Psoas muscle (tissue), 8 donors: ENCODE results near the gene DLST. TPM values are rescaled to one million over a fixed set of nuclear protein-coding genes. Genes with fewer than 3 reads are reported as not detected.

Experiments used
- ATAC-seq, 4 donors: fragments of 200-7000 bp; cut with Tn5 transposase; one replicate each; pipeline ENCODE4 v1.9.1; 2020; ENCODE audit warnings: moderate library complexity in 3 of 4, mild to moderate bottlenecking in 2 of 4
- DNase-seq, 2 donors: peaks; one replicate each; pipeline ENCODE4 v3.0.0-alpha.2; 2020
- H3K27ac ChIP-seq: fragments of 200-600 bp; one replicate; pipeline ENCODE4 v1.8.0; 2022
- H3K27me3 ChIP-seq, 3 donors: fragments of 200-600 bp in 1 of 3; one replicate each; pipeline versions ENCODE4 v1.6.1 to v1.8.0; 2013 to 2022; ENCODE audit warnings: low read length in 2 of 3, mild to moderate bottlenecking in 2 of 3, moderate library complexity in 1 of 3; ENCODE audit not compliant: insufficient read depth in 3 of 3
- H3K36me3 ChIP-seq, 2 donors: fragments of 200-600 bp in 1 of 2; one replicate each; pipeline versions ENCODE4 v1.6.1 to v1.8.0; 2013 to 2022; ENCODE audit warnings: low read depth in 1 of 2, mild to moderate bottlenecking in 1 of 2, moderate library complexity in 1 of 2; ENCODE audit not compliant: insufficient read depth in 1 of 2
- H3K4me1 ChIP-seq: fragments of 200-600 bp; one replicate; pipeline ENCODE4 v1.8.0; 2022
- H3K4me3 ChIP-seq: fragments of 200-600 bp; one replicate; pipeline ENCODE4 v1.8.0; 2022; ENCODE audit warnings: mild to moderate bottlenecking
- H3K9me3 ChIP-seq: fragments of 200-600 bp; one replicate; pipeline ENCODE4 v1.8.0; 2022
- WGBS, 3 donors: extraction: QIAGEN DNeasy Blood & Tissue Kit; methylation state at CpG; one replicate each; pipeline versions ENCODE4 v1.1.6 to v1.1.7; 2013; 5-methylcytosine and 5-hydroxymethylcytosine counted together
- intact Hi-C, 2 donors: fragments of 100-400 bp; cut with DNase I; formaldehyde crosslinking; loops; one replicate each; pipeline versions ENCODE4 v1.11.0 to v1.14.2; 2022
- polyA plus RNA-seq, 3 donors: library from polyadenylated mRNA; stranded (reverse); fragments of 200-250 nt; gene quantifications; one replicate each; pipeline ENCODE4 v1.2.3, GENCODE V29; 2013
- total RNA-seq, 4 donors: library from RNA; stranded (reverse); fragmentation: NEBNext Ultra II Directional in 2 of 4; extraction: Animal tissue kit (Norgen Biotek cat#: 25700) in 2 of 4; gene quantifications; one replicate each; pipeline versions ENCODE4 v1.2.1 to v1.2.4, GENCODE V29; 2021 to 2023
- TF ChIP-seq, protein P1 (sequence below): fragments of 200-600 bp; IDR thresholded peaks from one replicate; pipeline ENCODE4 v1.8.0; 2022; ENCODE audit warnings: antibody characterized with exemption
- donor health status: healthy with polysubstance abuse.
- donor health status: DM: no; HTN: no; CAD: no; lungs with moderate emphysema.
- donor health status: Bipolar disorder and iron deficiency.
- donor health status: healthy.
- donor health status: DM: yes; HTN: yes; CAD: no.
- donor health status: DM: no; HTN: no; CAD: no.
- donor health status: DM: no; HTN: no; CAD: no.
- donor health status: DM: yes; HTN: yes; CAD: no.

The DLST gene
- total and polyA plus RNA-seq, 7 donors: 97.7 to 221 (median 139) TPM

DNA sequence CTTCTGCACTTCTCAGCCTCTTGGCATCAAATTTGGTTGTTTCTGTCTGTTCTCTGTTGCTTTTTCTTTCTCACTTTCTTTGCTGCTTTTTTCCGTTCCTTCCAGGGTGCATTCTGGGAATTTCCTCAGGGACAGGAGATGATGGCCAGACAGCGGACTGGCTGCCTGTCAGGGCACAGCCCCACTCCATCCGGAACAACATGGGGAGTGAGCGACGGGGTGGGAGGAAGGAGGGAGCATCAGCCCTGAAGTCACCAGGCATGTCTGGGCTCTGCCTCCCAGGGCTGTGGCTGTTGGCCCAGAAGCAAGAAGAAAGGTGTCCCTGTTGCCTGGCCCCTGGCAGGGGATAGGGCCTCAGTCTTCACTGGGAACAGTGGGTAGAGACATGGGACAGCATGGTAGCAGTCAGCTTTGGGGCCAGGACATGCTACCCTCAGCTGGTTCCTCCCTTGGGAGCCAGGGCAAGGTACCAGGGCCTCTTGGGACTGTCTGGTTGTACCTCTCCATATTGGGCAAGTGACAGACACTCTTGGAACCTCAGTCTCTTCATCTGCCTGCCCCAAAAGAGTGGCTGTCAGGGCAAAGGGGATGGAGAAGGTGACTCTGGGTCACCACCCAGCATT lies 65.1 kb downstream of the DLST start:
- ATAC-seq: peak in 3 of 4 donors; percentile 21 to 29 (median 26)
- H3K4me1 ChIP-seq: peaks cover 8% of the 10 kb centered on the region
- no peaks in the 10 kb centered on the region for H3K27me3 ChIP-seq
- intact Hi-C loops: loop anchor here (5.0 to 10.0 kb wide), 3 partner anchors 56 to 138 kb away; partner anchors contain the start of gene EIF2B2 (in 2 of the 2)
- no peaks in the 10 kb centered on the region for H3K9me3 ChIP-seq
- no peaks in the 10 kb centered on the region for H3K36me3 ChIP-seq
- H3K27ac ChIP-seq: no peak overlapping the region
- WGBS, 3 donors: 22 to 29% (median 23%) methylated on average over 5 of the region's 5 CpGs
- TF ChIP-seq, protein P1, sequence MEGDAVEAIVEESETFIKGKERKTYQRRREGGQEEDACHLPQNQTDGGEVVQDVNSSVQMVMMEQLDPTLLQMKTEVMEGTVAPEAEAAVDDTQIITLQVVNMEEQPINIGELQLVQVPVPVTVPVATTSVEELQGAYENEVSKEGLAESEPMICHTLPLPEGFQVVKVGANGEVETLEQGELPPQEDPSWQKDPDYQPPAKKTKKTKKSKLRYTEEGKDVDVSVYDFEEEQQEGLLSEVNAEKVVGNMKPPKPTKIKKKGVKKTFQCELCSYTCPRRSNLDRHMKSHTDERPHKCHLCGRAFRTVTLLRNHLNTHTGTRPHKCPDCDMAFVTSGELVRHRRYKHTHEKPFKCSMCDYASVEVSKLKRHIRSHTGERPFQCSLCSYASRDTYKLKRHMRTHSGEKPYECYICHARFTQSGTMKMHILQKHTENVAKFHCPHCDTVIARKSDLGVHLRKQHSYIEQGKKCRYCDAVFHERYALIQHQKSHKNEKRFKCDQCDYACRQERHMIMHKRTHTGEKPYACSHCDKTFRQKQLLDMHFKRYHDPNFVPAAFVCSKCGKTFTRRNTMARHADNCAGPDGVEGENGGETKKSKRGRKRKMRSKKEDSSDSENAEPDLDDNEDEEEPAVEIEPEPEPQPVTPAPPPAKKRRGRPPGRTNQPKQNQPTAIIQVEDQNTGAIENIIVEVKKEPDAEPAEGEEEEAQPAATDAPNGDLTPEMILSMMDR: no peak
- no peak overlapping the region for H3K4me3 ChIP-seq
- DNase-seq: peak in 1 of 2 donors; percentile 72

DNA sequence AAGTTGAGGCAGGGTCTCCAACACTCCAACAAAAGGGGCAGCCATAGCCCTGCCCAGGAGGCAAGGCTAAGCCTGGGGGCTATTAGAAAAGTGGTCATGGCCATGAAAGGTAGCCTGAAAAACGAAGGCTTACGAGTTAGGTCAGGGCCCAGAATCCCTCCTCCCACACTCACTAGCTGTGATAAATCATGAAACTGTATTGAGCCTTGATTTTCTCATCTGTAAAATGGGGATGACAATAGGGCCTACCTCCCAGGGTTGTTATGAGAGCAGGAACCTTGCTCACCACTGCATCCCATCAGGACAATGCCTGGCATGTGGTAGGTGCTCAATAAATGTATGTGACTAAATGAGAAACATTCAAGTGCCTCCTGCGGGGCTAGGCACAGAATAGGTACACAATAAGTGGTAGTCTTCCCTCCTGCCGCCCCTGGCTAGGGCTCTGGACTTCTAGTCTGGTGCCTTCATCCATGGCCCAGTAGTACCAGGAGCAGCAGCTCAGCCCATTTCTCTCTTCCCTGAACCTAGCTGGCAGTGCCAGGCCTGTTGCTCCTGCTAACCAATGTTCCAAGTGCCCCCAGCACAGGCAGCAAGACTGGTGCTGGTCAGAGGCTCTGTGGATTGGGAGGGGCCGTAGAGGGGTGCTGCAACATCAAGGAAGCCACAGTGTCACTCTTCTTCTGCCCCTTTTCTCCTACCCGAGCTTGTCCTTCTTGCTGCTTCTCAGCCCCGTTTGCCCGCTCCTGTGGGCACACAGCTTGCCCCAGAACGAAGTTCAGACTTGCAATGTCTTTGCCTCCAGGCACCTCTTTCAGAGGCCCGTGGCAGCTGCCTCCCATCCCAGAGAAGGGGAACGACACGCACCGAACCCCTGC lies 65.9 kb downstream of the DLST start:
- ATAC-seq (no peak), DNase-seq (no peak)
- TF ChIP-seq, protein P1: no peak
- no peak overlapping the region for H3K4me3 ChIP-seq
- no peaks in the 10 kb centered on the region for H3K27me3 ChIP-seq
- H3K9me3 ChIP-seq: no peaks in the 10 kb centered on the region
- no peak overlapping the region for H3K27ac ChIP-seq
- intact Hi-C loops: loop anchor here (5.0 to 10.0 kb wide), 3 partner anchors 55 to 137 kb away; partner anchors contain the start of gene EIF2B2 (in 2 of the 2)
- H3K36me3 ChIP-seq: no peaks in the 10 kb centered on the region
- WGBS, 3 donors: 84 to 86% (median 84%) methylated on average over 13 of the region's 13 CpGs
- H3K4me1 ChIP-seq: no peaks in the 10 kb centered on the region

DNA sequence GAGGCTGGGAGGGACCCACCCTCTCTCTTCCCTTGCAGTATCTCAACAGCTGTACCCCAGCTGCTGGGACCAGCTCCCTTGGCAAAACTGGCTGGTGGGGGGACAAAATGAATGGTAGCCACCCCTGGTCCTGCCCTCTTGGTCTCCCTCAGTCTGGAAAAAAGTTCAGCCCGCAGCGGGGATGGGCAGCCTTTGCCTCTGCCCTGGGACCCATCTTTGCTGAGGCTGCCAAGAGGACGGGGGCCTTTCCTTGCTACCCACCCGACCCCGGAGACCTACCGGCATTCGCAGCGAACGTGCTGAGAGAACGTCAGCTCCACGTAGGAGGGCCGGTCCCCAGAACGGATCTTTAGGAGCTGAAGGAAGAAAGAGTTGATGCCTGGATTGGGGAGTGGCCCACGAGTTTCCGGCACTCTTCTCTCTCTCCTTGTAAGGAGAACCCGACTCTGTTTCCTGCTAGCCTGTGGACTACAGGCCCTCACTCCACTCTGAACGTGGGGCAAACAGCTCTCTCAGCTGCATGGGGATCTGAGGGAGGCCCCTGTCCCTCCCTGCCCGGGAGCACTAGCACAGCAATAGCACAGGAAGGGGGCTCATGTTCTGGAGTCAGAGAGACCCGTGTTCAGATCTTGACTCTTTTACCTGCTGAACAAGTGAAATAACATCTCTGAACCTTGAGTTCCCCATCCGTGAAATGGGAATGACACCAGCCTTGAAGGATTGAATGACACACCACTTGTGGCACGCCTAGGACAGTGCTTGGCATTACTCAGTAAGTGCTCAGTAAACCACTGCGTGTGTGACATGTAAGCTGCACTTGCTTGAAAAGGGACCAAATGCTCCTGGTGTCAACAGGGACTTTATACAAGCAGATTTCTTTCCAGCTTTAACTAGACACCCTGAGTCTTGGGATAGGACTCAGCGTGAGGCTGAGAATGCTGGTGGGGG lies 66.8 kb downstream of the DLST start:
- no peak overlapping the region for H3K27ac ChIP-seq
- no peaks in the 10 kb centered on the region for H3K4me1 ChIP-seq
- TF ChIP-seq, protein P1: no peak
- H3K4me3 ChIP-seq: no peak overlapping the region
- H3K27me3 ChIP-seq: no peaks in the 10 kb centered on the region
- WGBS, 3 donors: 69 to 79% (median 77%) methylated on average over 18 to 23 of the region's 23 CpGs
- DNase-seq (no peak), ATAC-seq (no peak)
- H3K36me3 ChIP-seq: no peaks in the 10 kb centered on the region
- intact Hi-C loops: loop anchor here (5.0 to 10.0 kb wide), 3 partner anchors 54 to 136 kb away; partner anchors contain the start of gene EIF2B2 (in 2 of the 2)
- no peaks in the 10 kb centered on the region for H3K9me3 ChIP-seq

GRCh38 chr14:74949191-74949601 lies 67.5 kb downstream of the DLST start:
- intact Hi-C loops: loop anchor here (5.0 to 10.0 kb wide), 3 partner anchors 53 to 136 kb away; partner anchors contain the start of gene EIF2B2 (in 2 of the 2)
- H3K27me3 ChIP-seq: no peaks in the 10 kb centered on the region
- no peaks in the 10 kb centered on the region for H3K9me3 ChIP-seq
- no peak for ATAC-seq
- H3K4me1 ChIP-seq: no peaks in the 10 kb centered on the region
- WGBS, 3 donors: 88 to 93% (median 93%) methylated on average over 16 of the region's 16 CpGs
- TF ChIP-seq, protein P1: no peak
- H3K4me3 ChIP-seq: no peak overlapping the region
- no peak overlapping the region for H3K27ac ChIP-seq
- peak in 1 of 2 donors; percentile 52 for DNase-seq
- no peaks in the 10 kb centered on the region for H3K36me3 ChIP-seq
